Bone marrow (tissue), 2 donors: Measurements from ENCODE around the gene SSBP2.

Experiments used
- DNase-seq, 2 donors: peaks; one replicate each; lab custom pipeline; 2025; lab: John Stamatoyannopoulos, UW

The SSBP2 gene

DNA sequence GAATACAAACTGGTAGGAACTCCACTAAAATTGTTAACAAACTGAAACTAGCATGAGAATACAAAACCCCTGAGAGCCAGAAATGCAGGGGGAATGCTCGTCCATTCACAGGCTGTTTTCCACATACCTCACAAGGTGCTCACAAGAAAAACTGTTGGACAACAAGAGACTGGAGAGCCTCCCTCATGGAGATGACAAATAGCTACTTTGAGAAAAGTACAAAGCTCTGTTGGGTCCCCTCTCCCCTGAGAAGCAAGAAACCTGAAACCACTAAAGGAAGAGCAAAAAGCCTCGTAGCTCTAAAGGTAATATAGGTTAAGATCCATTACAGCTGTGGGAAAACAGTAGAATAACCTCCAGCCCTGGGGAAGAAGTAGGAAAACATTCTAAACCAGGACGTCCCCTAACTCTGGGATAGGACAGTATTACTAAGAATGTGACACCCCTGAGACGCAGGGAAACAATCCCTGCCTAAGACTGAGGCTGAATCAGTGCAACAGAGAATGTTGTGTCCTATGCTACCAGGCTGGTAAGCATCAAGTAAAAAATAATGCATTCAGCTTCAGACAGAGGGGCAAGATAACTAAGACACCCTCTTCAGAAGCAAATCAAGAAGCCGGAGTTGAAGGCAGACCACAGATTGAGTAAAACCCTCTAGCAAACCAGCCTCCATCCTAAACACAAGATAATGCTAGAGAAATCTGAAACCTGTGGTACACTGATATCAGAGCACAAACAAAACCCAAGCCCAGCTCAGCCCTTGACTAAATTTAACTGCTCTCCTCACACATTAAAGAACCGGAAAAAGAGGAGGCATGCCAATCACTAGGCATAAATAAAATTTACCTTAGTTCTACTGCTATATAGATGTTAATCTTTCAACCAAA is 160.2 kb downstream of the SSBP2 start:
- DNase-seq, result no peak

DNA sequence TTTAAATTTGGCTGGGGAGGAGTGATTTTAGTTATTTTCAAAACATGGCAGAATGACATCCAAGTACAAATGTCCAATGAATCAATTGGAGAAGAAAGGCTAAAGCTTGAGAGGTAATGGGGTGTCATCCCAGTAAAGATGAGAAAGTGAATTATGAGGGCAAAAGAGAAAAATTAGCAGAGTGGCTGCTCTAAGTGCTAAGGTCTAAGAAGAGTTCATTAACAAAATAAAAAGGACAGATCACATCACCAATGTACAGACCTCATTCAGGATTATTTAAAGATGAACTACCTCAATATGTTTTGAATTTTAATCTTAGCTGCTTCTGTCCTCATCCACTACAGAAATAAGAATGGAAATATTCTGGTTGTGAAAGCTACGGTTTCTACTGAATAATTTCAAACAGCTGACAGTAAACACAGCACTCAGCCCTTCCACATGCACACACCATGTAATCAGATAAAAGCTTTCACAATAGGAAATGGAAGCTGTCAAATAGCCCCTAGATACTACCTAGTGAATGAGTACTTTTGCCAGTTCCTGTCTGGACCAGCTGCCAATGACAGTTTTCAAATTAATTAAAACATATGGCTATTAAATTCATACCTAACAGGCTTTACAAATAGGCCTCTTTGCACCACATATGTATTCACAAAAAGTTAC is 171.5 kb downstream of the SSBP2 start:
- peak in 1 of 2 donors; percentile 29 for DNase-seq

DNA sequence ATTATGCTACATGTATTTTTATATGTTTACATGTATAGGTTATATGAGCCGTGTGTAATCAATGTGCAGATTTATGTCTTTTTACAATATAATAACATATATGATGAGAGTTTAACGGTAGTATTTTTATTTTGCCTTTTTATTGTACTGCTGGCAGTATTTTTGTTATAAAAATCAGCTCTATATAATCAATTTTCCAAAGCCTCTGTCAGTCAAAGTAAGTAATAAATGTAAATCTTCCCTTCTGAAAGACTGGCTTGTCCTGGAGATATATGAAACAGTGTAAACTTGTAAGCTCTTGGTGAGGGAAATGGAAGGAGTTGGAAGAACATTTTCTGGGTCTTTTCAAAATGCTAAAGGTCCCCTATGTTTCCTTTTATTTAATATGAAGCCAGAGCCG is 173.8 kb downstream of the SSBP2 start:
- no peak for DNase-seq

DNA sequence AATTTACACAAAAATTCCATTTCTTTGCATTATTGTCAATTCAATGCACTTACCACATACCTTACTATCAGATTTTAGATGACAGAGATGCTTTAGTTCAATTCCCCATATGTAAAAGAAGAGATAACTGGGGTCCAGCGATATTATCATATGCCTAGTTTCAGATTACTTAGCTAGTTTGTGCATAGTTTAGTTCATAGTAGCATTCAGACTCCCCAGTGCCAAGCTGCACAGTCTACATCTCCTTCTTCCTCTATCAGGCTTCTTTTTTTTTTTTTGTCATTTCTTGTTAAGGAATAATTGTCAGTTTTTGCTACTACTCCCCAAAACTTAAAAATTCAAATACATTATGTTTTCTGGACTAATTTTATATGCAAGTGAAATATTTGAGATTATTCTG is 175.0 kb downstream of the SSBP2 start:
- DNase-seq, result no peak

DNA sequence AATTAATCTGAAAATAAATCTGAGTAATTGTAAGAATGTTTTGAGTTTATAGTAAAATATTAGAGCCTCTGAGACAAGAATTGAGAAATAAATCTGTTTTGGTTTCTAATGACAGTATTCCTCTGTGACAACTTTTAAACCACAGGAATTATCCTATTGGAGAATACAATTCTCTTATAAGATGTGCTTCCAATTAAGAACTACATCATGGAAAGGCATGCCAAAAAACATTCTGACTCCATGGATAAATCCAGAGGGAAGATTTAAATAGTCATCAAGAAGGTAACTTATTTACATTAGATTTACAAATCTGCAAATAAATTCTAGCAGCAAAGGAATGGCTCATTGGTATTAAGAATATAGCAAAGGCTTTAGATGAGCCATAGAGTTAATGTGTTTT is 178.7 kb downstream of the SSBP2 start:
- DNase-seq, result no peak

DNA sequence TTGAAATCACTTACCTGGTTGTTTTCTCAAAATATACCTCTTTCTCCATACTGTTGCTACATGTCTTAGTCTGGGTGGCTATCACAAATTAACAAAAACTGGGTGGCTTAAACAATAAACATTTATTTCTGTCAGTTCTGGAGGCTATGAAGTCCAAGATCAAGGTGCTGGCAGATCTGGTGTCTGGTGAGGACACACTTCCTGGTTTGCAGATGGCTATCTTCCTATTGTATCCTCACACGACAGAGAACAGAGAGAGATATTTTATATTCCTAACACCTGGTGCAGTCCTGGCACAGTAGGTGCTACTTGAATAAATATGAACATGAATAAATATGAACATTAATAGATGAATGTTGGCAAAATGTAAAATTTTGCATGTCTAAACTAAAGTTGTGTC is 192.7 kb downstream of the SSBP2 start:
- no peak for DNase-seq

DNA sequence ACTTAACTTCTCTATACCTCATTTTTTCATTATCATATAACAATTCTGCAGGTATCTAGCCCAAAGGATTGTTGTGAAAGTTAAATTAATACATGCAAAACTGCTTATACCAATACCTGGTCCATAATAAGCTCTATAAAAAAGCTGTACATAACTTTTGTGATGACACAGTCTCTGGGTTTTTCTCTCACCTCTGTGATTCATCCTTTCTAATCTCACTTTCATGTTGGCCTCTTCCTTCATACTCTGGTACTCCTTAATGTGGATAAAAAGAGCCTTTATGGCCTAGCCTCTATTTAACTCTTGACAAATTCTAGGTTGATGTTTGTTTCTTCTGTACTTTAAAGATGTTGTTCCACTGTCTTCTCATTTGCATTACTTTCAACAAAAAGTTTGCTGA is 194.1 kb downstream of the SSBP2 start:
- DNase-seq, result no peak

DNA sequence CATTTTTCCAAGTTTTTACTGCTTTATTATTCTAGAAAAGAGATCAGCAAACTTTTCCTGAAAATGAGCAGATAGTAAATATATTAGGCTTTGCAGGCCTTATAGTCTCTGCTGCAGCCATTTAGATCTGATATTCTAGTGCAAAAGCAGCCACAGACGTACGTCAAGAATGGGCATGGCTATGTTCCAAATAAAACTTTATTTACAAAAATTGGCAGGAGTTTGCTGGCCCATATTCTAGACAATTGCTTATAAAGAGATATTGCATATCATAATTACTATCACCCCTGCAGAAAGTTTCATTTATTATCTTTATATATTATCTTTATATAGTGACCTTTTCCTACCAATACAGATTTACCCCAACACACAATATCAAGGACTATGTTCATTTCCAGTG is 195.0 kb downstream of the SSBP2 start:
- no peak for DNase-seq

DNA sequence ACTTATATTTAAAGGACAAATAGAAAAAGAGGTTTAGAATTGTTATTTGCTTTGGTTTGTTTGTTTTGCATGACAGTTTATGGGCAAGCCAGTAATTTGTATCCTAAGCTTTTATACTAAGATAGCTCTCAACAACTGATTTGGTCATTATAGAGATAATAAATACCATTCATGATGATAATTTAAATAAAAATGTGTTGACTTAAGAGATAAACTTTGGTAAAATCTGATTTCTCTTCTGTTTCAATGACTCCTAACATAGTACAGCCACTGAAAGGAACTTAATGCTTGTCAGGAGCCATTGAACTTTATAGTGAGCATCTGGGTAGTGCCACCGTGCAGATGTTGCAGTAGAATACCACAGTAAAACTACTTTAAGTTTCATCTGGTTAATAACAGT is 196.2 kb downstream of the SSBP2 start:
- DNase-seq, result no peak

DNA sequence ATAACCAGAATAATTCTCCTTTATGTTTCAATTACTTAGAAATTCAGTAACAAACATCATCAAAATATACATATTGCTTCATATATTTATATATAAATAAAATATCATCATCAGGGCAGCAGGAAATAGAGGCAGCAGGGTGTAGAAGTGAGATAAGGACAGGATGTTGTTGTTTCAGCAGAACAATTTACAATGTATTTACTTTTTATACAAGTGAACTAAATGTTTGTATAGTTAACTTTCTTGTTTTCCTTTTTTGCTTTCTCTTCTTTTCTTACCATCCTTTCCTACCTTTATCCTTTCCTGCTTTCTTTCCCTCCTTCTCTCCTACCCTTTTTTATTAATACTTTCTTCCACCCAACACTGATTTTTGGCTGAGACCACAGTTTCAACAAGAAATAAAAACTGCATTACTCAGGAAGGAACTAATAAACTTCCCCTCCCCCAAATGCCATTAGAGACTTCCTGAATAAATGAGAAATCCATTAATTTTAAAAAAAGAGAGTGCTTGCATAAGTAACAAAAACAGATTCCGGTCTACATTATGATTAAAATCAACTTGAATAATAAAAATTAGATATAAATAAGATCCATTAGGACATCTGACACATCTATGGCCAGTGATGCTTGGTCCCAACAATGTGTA is 197.2 kb downstream of the SSBP2 start:
- DNase-seq, result peak in 1 of 2 donors; percentile 15

DNA sequence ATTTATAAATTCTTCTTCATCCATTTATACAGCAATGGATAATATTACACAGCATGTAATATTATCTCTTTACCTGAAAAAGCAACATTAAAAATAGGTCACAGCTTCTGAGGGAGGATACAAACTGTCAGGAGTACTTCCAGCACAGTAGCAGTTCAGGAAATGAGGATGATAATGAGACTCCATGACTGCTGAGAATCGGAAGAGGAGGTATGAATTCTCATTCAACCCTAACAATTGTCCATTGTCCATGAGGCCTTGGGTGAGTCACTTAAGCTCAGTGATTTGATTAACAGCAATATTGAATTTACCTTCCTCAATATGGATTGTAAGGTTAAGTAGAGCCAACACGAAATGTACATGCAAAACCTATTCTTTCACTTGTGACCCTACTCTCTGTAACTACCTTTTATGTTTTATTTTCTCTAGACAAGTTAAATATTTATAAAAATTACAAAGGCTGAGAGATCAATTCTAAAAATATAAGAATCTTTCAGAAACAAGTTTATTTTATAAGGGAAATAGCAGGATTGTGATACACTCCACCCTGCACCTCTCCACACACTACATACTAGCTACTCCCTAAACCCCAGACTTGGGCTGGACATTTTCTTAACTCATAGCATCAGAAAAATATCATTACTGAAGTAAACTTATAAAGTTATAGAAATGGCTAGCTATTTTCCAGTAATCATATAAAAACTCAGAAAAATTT is 197.9 kb downstream of the SSBP2 start:
- no peak for DNase-seq

DNA sequence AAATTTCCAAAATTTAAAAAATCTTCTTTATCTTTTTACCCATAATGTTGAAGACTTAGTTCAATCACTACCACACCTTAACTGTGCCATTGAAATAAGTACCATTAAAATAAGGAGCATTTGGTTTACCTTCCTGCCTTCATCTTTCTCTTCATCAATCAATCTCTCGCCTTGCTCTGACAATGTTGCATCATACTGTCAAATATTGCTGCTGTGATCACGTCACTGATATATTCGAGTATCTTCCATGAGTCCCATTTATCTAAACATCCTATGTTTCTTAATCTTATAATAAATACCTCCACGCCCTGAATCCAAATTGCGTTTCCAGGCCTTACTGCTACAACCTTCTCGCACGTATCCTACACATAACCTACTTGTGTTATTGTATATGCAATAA is 201.8 kb downstream of the SSBP2 start:
- DNase-seq, result no peak

DNA sequence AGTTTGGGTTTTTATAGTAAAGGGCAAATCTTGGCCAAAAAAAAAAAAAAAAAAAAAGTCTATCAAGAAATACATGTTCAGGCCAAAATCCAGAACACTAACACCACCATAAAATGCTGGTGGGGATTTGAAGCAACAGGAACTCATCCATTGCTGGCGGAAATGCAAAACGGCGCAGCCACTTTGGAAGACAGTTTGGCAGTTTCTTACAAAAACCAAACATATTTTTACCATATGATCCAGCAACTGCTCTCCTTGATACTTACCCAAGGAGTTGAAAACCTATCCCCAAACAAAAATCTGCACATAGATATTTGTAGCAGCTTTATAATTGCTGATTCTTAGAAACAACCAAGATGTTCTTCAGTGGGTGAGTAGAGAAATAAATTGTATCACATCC is 203.9 kb downstream of the SSBP2 start:
- DNase-seq, result no peak

DNA sequence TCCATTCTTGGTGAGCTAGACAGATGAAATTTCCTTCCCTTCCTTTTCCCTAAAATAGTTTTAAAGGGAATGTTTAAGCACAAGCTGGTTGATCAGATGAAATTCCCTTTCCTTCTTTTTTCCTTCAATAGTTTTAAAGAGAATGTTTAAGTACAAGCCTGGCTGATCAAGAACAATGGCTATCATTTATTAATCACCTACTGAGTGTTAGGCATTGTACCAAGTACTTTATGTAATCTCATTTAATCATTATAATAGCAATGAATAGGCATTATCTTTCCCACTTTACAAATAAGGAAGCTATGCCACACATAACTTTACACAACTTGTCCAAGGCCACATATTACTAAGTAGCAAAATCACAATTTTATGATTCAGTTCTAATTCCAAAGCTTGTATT is 205.0 kb downstream of the SSBP2 start:
- DNase-seq, result no peak

DNA sequence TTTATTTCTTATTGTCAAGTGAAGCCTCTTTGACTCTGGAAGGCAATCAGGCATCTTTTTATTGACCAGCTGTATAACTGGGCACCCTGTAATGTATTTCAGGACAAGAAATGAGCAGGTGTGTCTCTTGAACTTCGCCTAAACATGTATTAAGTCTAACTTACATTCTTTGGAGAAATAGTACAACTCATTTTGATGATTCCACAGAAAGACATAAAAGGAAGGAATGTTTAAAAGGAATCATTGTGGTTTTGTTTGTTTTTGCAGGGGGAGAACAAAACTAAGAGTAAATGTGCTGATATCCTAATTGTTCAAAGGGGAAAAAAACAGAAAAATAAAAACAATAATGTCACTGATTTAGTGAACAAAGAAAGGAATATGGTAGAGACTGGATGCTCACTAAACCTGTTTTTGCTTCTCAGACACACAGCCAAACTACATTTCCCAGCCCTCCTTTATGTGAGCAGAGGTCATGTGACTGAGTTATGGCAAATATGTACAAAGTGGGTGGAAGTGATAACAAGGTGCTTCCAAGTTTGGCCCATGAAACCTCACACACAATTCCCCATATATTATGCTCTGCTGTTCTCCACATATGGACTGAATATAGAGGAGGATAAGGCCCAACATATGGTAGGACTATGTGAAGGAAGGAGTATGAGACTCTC is 206.4 kb downstream of the SSBP2 start:
- no peak for DNase-seq

DNA sequence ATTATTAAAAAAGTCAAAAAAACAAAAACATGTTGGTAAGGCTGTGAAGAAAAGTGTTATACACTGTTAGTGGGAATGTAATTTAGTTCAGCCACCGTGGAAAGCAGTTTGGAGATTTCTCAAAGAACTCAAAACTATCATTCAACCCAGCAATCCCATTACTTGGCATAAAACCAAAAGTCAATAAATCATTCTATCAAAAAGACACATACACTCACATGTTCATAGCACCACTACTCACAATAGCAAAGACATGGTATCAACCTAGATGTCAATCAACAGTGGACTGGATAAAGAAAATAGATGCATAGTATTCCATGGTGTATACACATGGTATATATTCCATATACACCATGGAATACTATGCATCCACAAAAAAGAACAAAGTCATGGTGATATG is 208.7 kb downstream of the SSBP2 start:
- no peak for DNase-seq

DNA sequence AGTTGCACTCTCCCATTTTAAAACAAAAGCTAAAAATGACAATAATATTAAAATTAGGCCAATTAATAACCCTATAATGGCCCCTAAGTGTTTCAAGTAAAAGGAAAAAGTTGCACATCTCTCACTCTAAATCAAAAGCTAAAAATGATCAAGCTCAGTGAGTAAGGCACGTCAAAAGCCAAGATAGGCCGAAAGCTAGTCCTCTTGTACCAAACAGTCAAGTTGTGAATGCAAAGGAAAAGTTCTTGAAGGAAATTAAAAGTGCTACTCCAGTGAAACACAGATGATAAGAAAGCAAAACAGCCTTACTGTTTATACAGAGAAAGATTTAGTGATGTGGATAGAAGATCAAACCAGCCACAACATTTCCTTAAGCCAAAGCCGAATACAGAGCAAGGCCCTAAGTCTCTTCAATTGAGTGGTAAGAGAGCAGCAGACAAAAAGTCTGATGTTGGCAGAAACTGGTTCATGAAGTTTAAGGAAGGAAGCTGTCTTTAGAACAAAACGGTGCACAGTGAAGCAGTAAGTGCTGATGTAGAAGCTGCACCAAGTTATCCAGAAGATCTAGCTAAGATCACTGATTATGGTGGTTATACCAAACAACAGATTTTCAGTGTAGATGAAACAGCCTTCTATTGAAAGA is 212.9 kb downstream of the SSBP2 start:
- no peak for DNase-seq

DNA sequence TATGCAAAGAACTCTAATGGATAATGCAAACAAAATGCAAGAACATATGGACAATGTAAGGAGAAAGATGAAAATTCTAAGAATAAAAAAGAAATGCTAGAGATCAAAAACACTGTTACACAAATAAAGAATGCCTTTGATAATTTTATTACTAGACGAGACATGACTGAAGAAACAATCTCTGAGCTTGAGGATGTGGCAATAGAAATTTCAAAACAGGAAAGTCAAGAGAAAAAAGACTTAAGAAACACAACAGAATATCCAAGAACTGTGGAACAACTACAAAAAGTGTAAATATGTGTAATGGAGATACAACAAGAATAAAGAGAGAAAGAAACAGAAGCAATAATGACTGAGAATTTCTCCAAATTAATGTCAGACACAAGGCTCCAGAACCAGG is 216.5 kb downstream of the SSBP2 start:
- DNase-seq, result no peak

DNA sequence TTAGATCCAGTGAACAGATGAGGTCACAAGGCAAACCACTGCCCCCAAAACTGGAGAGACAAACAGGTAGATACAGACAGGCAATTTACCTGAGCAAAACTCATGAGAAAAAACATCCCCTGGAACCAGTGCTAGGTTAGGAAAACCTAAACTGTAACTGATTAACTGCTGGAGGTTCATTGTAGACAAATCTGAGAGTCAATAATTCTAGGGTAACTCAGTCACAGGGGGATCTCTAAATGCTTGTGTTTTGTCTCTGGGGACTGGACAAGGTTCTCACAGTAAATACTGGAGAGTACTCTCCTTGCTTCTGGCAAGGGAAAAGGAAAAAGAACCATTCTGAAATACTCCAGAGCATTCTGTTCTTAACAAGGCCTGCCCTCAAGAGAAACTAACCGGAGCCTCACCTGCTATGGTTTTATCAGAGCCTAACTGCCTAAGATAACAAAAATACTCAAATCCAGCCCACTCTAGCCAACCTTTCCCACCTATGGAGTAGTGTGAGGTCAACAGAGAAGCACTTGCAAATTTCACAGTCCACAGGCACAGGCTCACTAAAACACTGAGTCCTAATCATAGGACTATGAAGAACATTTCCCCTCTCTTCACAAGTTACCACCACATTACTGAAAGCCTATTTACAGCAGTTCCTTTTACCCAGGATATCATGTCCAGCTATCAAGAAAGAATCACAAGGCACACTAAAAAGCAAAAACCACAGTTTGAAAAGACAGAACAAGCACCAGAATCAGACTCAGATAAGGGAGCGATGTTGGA is 217.1 kb downstream of the SSBP2 start:
- peak in 1 of 2 donors; percentile 11 for DNase-seq

DNA sequence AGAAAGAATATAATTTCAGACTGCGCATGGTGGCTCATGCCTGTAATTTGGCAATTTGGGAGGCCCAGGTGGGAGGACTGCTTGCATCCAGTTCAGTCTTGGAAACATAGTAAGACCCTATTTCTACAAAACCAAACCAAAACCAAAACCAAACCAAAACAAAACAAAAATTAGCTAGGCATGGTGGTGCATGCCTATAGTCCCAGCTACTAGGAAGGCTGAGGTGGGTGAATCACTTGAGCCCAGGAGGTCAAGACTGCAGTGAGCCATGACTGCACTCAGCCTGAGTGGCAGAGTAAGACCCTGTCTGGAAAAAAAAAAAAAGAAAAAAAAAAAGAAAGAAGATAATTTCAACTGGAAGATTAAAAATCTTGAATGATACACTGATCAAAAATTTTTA is 220.0 kb downstream of the SSBP2 start:
- no peak for DNase-seq

DNA sequence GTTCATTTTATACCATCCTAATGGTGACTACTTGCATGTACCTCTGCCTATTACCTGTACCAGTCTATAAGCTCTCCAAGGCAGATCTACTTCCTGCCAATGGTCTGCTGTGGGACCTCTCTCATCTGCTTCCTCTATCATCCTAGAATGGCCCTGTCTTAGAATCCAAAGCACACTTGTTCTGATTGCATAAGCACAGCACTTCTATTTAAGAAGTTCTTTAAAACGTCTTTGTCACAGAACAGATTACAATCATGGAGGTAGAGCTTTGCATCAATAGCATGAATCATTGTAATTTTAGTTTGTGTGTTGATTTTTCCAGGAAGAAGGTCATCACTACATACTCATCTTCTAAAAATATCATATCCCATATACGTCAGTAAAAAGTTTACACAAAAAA is 225.2 kb downstream of the SSBP2 start:
- DNase-seq, result peak in 1 of 2 donors; percentile 76
